ENCODE measurements around the gene MACF1. TPM values are rescaled to one million over a fixed set of nuclear protein-coding genes. Genes with fewer than 3 reads are reported as not detected.

The MACF1 gene
- total RNA-seq, 1 experiment from 2014 or later, result 189 TPM

DNA sequence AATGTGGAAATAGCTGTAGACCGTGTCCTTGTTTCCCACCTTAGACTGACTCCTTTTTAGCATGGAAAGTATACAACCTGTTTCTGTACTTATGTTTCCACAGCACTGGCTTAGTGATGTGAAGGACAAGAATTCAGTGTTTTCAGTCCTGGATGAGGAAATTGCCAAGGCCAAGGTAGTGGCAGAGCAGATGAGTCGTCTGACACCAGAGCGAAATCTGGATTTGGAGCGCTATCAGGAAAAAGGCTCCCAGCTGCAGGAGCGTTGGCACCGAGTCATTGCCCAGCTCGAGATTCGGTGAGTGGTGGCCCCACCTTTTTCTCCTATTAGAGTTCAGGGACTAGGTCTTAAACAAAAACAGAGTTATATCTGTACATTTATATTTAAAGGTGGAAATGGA is 112.6 kb downstream of the MACF1 start:
- Histone ChIP-seq H3K9me3 (ENCODE audit: insufficient read depth, low read depth) (no peaks in the 10 kb centered on the region), H3K4me2 (no peak overlapping the region), H3K79me2 (ENCODE audit: low read depth) (no peaks in the 10 kb centered on the region), H2AFZ (no peak overlapping the region), H3K4me3 (no peak overlapping the region), H3K27me3 (ENCODE audit: insufficient read depth, low read depth) (no peaks in the 10 kb centered on the region), H4K20me1 (ENCODE audit: insufficient read depth) (no peaks in the 10 kb centered on the region; the same call in 1 of the 2 replicates), H3K27ac (no peak overlapping the region), H3F3A (ENCODE audit: insufficient read depth, low read depth) (no peaks in the 10 kb centered on the region), H3K9me2 (ENCODE audit: insufficient read depth) (no peaks in the 10 kb centered on the region), H3K4me1 (replicated peaks; ENCODE audit: insufficient read depth) (no peaks in the 10 kb centered on the region), H3K36me3 (ENCODE audit: low read depth) (no peaks in the 10 kb centered on the region; the same call in 1 of the 2 replicates)
- no TSS peak for BruUV-seq (replicated peaks)
- TF ChIP-seq, protein P1, sequence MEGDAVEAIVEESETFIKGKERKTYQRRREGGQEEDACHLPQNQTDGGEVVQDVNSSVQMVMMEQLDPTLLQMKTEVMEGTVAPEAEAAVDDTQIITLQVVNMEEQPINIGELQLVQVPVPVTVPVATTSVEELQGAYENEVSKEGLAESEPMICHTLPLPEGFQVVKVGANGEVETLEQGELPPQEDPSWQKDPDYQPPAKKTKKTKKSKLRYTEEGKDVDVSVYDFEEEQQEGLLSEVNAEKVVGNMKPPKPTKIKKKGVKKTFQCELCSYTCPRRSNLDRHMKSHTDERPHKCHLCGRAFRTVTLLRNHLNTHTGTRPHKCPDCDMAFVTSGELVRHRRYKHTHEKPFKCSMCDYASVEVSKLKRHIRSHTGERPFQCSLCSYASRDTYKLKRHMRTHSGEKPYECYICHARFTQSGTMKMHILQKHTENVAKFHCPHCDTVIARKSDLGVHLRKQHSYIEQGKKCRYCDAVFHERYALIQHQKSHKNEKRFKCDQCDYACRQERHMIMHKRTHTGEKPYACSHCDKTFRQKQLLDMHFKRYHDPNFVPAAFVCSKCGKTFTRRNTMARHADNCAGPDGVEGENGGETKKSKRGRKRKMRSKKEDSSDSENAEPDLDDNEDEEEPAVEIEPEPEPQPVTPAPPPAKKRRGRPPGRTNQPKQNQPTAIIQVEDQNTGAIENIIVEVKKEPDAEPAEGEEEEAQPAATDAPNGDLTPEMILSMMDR (conservative IDR thresholded peaks at IDR 0.05), result no peak
- TF ChIP-seq EZH2 (IDR thresholded peaks at IDR 0.05; ENCODE audit: low read depth), result no peak
- intact Hi-C loops (cut with micrococcal nuclease; ENCODE audit: unreplicated experiment), result no loop called here
- CTCF ChIA-PET, result interaction anchor here (1.2 kb wide), 1 partner anchor 94 kb away, joined by 3 read pairs; no protein-coding TSS in a partner anchor
- no peak for DNase-seq
- POLR2A ChIA-PET (ENCODE audit: unreplicated experiment), result no interaction called here

DNA sequence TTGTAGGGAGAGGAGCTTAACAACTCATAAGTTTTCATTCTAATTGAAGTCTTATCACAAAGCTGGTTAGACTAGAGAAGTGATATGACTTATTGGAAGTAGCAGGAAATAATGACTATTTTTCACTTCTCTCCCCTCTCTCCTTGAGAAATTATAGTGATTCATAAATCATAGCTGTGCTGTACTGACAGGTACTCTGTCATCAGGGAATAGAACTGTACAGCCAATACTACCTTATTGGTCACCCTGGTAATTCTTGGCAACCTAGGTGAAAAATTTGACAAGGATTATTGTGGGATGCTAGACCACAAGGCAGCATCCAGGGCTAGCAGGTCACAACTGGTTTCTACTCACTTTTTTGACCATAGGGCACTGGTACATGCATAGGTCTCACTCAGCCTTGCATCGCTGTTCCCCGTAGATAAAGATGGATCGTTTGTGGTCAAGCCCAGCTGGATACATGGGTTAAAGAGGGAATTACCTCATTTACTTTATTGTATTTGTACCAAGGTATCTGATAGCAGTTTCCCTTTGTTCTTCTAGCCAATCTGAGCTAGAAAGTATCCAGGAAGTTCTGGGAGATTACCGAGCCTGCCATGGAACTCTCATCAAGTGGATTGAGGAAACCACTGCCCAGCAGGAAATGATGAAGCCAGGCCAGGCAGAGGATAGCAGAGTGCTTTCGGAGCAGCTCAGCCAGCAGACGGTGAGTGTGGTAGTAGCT is 113.6 kb downstream of the MACF1 start:
- CTCF ChIA-PET, result interaction anchor here (0.6 to 1.2 kb wide), 3 partner anchors 93 to 308 kb away, joined by 3 read pairs; no protein-coding TSS in a partner anchor
- Histone ChIP-seq H4K20me1 (ENCODE audit: insufficient read depth) (no peaks in the 10 kb centered on the region; the same call in 1 of the 2 replicates), H3K4me3 (no peak overlapping the region), H3K27me3 (ENCODE audit: insufficient read depth, low read depth) (no peaks in the 10 kb centered on the region), H2AFZ (no peak overlapping the region), H3K4me2 (no peak overlapping the region), H3K4me1 (replicated peaks; ENCODE audit: insufficient read depth) (no peaks in the 10 kb centered on the region), H3K9me2 (ENCODE audit: insufficient read depth) (no peaks in the 10 kb centered on the region), H3K27ac (no peak overlapping the region), H3K9me3 (ENCODE audit: insufficient read depth, low read depth) (no peaks in the 10 kb centered on the region), H3K36me3 (ENCODE audit: low read depth) (peaks cover 5% of the 10 kb centered on the region), H3F3A (ENCODE audit: insufficient read depth, low read depth) (no peaks in the 10 kb centered on the region), H3K79me2 (ENCODE audit: low read depth) (no peaks in the 10 kb centered on the region)
- TF ChIP-seq EZH2 (IDR thresholded peaks at IDR 0.05; ENCODE audit: low read depth), result no peak
- TF ChIP-seq, protein P1 (conservative IDR thresholded peaks at IDR 0.05), result no peak
- intact Hi-C loops (cut with micrococcal nuclease; ENCODE audit: unreplicated experiment), result no loop called here
- POLR2A ChIA-PET (ENCODE audit: unreplicated experiment), result interaction anchor here (0.7 kb wide), 1 partner anchor 114 kb away, joined by 3 read pairs; the partner anchor contains the start of gene MACF1
- no TSS peak for BruUV-seq (replicated peaks)
- no peak for DNase-seq

DNA sequence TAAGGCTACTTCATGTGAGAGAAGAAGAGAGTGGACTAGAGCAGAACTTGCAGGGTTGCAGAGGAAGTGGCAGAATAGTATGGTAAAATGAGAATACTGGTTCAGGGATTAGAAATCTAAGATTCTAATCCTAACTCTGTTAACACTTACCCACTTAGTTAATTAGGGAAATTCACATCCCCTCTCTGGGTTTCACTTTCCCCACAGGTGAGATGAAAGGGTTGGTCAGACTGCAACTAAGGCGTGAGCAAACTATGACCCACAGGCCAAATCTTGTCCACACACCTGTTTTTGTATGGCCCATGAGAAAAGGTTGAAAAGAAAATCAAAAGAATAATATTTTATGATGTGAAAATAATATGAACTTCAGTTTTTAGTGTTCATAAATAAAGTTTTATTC is 117.5 kb downstream of the MACF1 start:
- Histone ChIP-seq H3K4me3 (no peak overlapping the region), H3K27me3 (ENCODE audit: insufficient read depth, low read depth) (no peaks in the 10 kb centered on the region), H2AFZ (no peak overlapping the region), H3K36me3 (ENCODE audit: low read depth) (peaks cover 5% of the 10 kb centered on the region), H3K9me2 (ENCODE audit: insufficient read depth) (no peaks in the 10 kb centered on the region), H3K79me2 (ENCODE audit: low read depth) (no peaks in the 10 kb centered on the region), H3F3A (ENCODE audit: insufficient read depth, low read depth) (no peaks in the 10 kb centered on the region), H3K4me1 (replicated peaks; ENCODE audit: insufficient read depth) (no peaks in the 10 kb centered on the region), H3K9me3 (ENCODE audit: insufficient read depth, low read depth) (no peaks in the 10 kb centered on the region), H3K4me2 (no peak overlapping the region), H4K20me1 (ENCODE audit: insufficient read depth) (no peaks in the 10 kb centered on the region; the same call in 1 of the 2 replicates), H3K27ac (no peak overlapping the region)
- TF ChIP-seq EZH2 (IDR thresholded peaks at IDR 0.05; ENCODE audit: low read depth), result no peak
- TF ChIP-seq, protein P1 (conservative IDR thresholded peaks at IDR 0.05), result no peak
- ChIA-PET POLR2A (ENCODE audit: unreplicated experiment) (no interaction called here), CTCF (no interaction called here)
- no peak for DNase-seq
- intact Hi-C loops (cut with micrococcal nuclease; ENCODE audit: unreplicated experiment), result no loop called here
- no TSS peak for BruUV-seq (replicated peaks)

All from PC-9 (cell line).